Osteocyte (in vitro differentiated cells): ENCODE measurements around the gene OPCML. TPM values are rescaled to one million over a fixed set of nuclear protein-coding genes. Genes with fewer than 3 reads are reported as not detected.

Source experiments
- DNase-seq: peaks from one replicate; pipeline ENCODE4 v3.0.0; 2021; ENCODE audit warnings: mixed read lengths; ENCODE audit not compliant: unreplicated experiment; ENCODE audit errors: extremely low spot score
- H3K27ac Mint-ChIP-seq: one replicate; pipeline ENCODE4 v1.8.0; 2021; ENCODE audit warnings: mild to moderate bottlenecking, mixed read lengths; ENCODE audit not compliant: unreplicated experiment
- H3K27me3 Mint-ChIP-seq: one replicate; pipeline ENCODE4 v1.8.0; 2021; ENCODE audit warnings: mixed read lengths; ENCODE audit not compliant: unreplicated experiment
- H3K36me3 Mint-ChIP-seq: one replicate; pipeline ENCODE4 v1.8.0; 2021; ENCODE audit warnings: mixed read lengths; ENCODE audit not compliant: unreplicated experiment
- H3K4me1 Mint-ChIP-seq: one replicate; pipeline ENCODE4 v1.8.0; 2021; ENCODE audit warnings: mixed read lengths; ENCODE audit not compliant: unreplicated experiment
- H3K4me3 Mint-ChIP-seq: one replicate; pipeline ENCODE4 v1.8.0; 2021; ENCODE audit warnings: mild to moderate bottlenecking, moderate library complexity, mixed read lengths; ENCODE audit not compliant: unreplicated experiment
- H3K9me3 Mint-ChIP-seq: one replicate; pipeline ENCODE4 v1.8.0; 2021; ENCODE audit warnings: mixed read lengths; ENCODE audit not compliant: unreplicated experiment
- CTCF ChIP-seq: fragments of 200-600 bp; sonication (generic); IDR thresholded peaks from 2 replicates; pipeline ENCODE4 v1.5.0; 2021; ENCODE audit warnings: antibody characterized with exemption, mild to moderate bottlenecking, moderate library complexity
- total RNA-seq: library from RNA; stranded (reverse); gene quantifications from 2 replicates; pipeline ENCODE4 v1.2.1, GENCODE V29; 2021

Gene OPCML
- total RNA-seq, 1 donor from 2014 or later = 0.11 TPM

- DNase-seq = no peak
- no peaks in the 10 kb centered on the region for H3K4me1 Mint-ChIP-seq
- TF ChIP-seq CTCF = no peak
- peaks cover 9% of the 10 kb centered on the region for H3K9me3 Mint-ChIP-seq
- H3K27me3 Mint-ChIP-seq = no peaks in the 10 kb centered on the region
- no peaks in the 10 kb centered on the region for H3K36me3 Mint-ChIP-seq
- no peak overlapping the region for H3K27ac Mint-ChIP-seq
- H3K4me3 Mint-ChIP-seq = no peak overlapping the region
Observed at GRCh38 chr11:133326332-133326731, 206.0 kb downstream of the OPCML start.

GRCh38 chr11:133325711-133326110, 206.6 kb downstream of the OPCML start:
- DNase-seq = no peak
- no peak overlapping the region for H3K27ac Mint-ChIP-seq
- H3K4me1 Mint-ChIP-seq = no peaks in the 10 kb centered on the region
- H3K4me3 Mint-ChIP-seq = no peak overlapping the region
- peaks cover 9% of the 10 kb centered on the region for H3K9me3 Mint-ChIP-seq
- TF ChIP-seq CTCF = no peak
- no peaks in the 10 kb centered on the region for H3K27me3 Mint-ChIP-seq
- H3K36me3 Mint-ChIP-seq = no peaks in the 10 kb centered on the region

- H3K36me3 Mint-ChIP-seq = no peaks in the 10 kb centered on the region
- no peak overlapping the region for H3K27ac Mint-ChIP-seq
- H3K27me3 Mint-ChIP-seq = no peaks in the 10 kb centered on the region
- H3K9me3 Mint-ChIP-seq = peaks cover 19% of the 10 kb centered on the region
- no peak overlapping the region for H3K4me3 Mint-ChIP-seq
- TF ChIP-seq CTCF = no peak
- no peaks in the 10 kb centered on the region for H3K4me1 Mint-ChIP-seq
- DNase-seq = no peak
Observed at GRCh38 chr11:133323354-133323753, 208.9 kb downstream of the OPCML start.

- no peak for DNase-seq
- Mint-ChIP-seq H3K27me3 (no peaks in the 10 kb centered on the region), H3K4me1 (no peaks in the 10 kb centered on the region), H3K9me3 (peaks cover 22% of the 10 kb centered on the region), H3K27ac (no peak overlapping the region), H3K36me3 (no peaks in the 10 kb centered on the region), H3K4me3 (no peak overlapping the region)
- TF ChIP-seq CTCF = no peak
Observed at GRCh38 chr11:133318221-133318620, 214.1 kb downstream of the OPCML start.

GRCh38 chr11:133311230-133311629, 221.1 kb downstream of the OPCML start:
- H3K4me3 Mint-ChIP-seq = no peak overlapping the region

More at GRCh38 chr11:133311230-133311629, 221.1 kb downstream of the OPCML start:
- Mint-ChIP-seq H3K27me3 (no peaks in the 10 kb centered on the region), H3K27ac (no peak overlapping the region), H3K36me3 (no peaks in the 10 kb centered on the region), H3K4me1 (no peaks in the 10 kb centered on the region), H3K9me3 (peaks cover 26% of the 10 kb centered on the region)
- no peak for TF ChIP-seq CTCF
- DNase-seq = no peak
